Measurements from ENCODE around the gene NXPH2. TPM values are rescaled to one million over a fixed set of nuclear protein-coding genes. Genes with fewer than 3 reads are reported as not detected.

Gene NXPH2
- total RNA-seq, 1 experiment from 2014 or later = 0.94 TPM

DNA sequence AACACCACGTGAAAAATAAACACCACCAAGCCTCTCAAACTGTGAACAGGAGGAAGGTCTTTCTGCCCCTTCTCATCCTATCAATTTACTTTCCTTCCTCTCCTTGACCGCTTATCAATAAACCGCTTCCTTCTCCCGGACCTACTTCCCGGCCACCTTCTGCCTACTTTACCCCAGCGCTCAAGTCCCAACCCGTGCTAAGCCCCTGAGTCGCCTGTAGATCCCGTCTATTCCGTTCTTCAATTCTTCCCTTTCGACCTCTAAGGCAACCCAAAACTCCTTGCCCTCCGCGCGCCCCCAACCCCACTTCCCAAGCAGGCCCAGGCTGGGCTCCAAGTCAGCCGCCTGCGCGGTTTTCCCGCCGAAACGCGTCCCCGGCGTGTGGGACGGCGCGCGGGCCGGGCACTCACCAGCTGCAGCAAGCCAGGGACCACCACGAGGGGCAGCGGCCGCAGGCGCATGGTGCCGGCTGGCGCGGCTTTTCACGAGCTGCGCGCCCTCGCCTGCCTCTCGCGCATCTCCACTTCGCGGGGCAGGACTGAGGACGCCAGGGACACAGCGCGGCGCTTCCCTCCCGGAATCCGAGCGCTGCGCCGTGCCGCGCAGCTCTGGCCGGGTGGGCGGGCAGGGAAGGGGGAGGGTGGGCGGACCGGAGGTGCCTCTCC is at the start of gene NXPH2 (continued):
- peak; percentile 59; the same call in 1 of the 2 replicates for TF ChIP-seq KAT7 (CRISPR knock-in tag; IDR thresholded peaks at IDR 0.05; ENCODE audit: borderline replicate concordance)
- TF ChIP-seq NFYB (CRISPR knock-in tag; conservative IDR thresholded peaks at IDR 0.05; ENCODE audit: low read depth) = no peak; the same call in 1 of the 2 replicates
- TF ChIP-seq TEAD1 (CRISPR knock-in tag; IDR thresholded peaks at IDR 0.05) = peak; percentile 49
- peak; percentile 64 for TF ChIP-seq ZNF219 (CRISPR knock-in tag; IDR thresholded peaks at IDR 0.05; ENCODE audit: borderline replicate concordance)
- no peak for TF ChIP-seq GABPB1 (CRISPR knock-in tag; IDR thresholded peaks at IDR 0.05)
- peak; percentile 77 for TF ChIP-seq ARID4B (CRISPR knock-in tag; IDR thresholded peaks at IDR 0.05; ENCODE audit: borderline replicate concordance)
- TF ChIP-seq IRF2 (CRISPR knock-in tag; IDR thresholded peaks at IDR 0.05; ENCODE audit: borderline replicate concordance, low read depth) = 0 out of 2 replicates have a peak, but pooled peaks have one; percentile 56
- TF ChIP-seq, protein P1, sequence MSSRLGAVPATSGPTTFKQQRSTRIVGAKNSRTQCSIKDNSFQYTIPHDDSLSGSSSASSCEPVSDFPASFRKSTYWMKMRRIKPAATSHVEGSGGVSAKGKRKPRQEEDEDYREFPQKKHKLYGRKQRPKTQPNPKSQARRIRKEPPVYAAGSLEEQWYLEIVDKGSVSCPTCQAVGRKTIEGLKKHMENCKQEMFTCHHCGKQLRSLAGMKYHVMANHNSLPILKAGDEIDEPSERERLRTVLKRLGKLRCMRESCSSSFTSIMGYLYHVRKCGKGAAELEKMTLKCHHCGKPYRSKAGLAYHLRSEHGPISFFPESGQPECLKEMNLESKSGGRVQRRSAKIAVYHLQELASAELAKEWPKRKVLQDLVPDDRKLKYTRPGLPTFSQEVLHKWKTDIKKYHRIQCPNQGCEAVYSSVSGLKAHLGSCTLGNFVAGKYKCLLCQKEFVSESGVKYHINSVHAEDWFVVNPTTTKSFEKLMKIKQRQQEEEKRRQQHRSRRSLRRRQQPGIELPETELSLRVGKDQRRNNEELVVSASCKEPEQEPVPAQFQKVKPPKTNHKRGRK (CRISPR knock-in tag; IDR thresholded peaks at IDR 0.05; ENCODE audit: borderline replicate concordance) = 0 out of 2 replicates have a peak, but pooled peaks have one; percentile 41
- TF ChIP-seq E2F5 (CRISPR knock-in tag; IDR thresholded peaks at IDR 0.05) = no peak
- TF ChIP-seq ZNF416 (CRISPR knock-in tag; IDR thresholded peaks at IDR 0.05) = no peak

GRCh38 chr2:138829326-138829919 is 49.2 kb upstream of the NXPH2 start:
- Mint-ChIP-seq H3K36me3 (no peaks in the 10 kb centered on the region), H3K9me3 (no peaks in the 10 kb centered on the region), H3K4me1 (peaks cover 3% of the 10 kb centered on the region; the same call in 1 of the 2 replicates), H3K4me3 (no peak overlapping the region), H3K27ac (no peak overlapping the region), H3K27me3 (ENCODE audit: low read depth) (no peaks in the 10 kb centered on the region)
- peak; percentile 34 for TF ChIP-seq CTCF (IDR thresholded peaks at IDR 0.05)
- TF ChIP-seq, protein P2, sequence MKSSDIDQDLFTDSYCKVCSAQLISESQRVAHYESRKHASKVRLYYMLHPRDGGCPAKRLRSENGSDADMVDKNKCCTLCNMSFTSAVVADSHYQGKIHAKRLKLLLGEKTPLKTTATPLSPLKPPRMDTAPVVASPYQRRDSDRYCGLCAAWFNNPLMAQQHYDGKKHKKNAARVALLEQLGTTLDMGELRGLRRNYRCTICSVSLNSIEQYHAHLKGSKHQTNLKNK (CRISPR knock-in tag; IDR thresholded peaks at IDR 0.05) = no peak
- DNase-seq (ENCODE audit: low spot score) (peak; percentile 74), ATAC-seq (peak; percentile 94)
- ChIA-PET CTCF (interaction anchor here (0.7 to 5.1 kb wide), 14 partner anchors 14 to 963 kb away, joined by 3 to 76 read pairs (median 4); partner anchors contain the start of gene NXPH2), POLR2A (no interaction called here)

Measured in WTC11 (cell line).